Vagina (tissue), 2 donors: Measurements from ENCODE around the gene BRSK2. TPM values are rescaled to one million over a fixed set of nuclear protein-coding genes. Genes with fewer than 3 reads are reported as not detected.

Experiments used
- DNase-seq, 2 donors: peaks; one replicate each; pipeline ENCODE4 v3.0.0-alpha.2; 2017; ENCODE audit errors: extremely low spot score in 2 of 2
- H3K27ac ChIP-seq: fragments of 200-600 bp; sonication (generic); one replicate; pipeline ENCODE4 v1.5.1; 2019
- H3K27me3 ChIP-seq: fragments of 200-600 bp; sonication (generic); one replicate; pipeline ENCODE4 v1.5.1; 2019
- H3K36me3 ChIP-seq, 2 donors: fragments of 200-600 bp; sonication (generic); one replicate each; pipeline ENCODE4 v1.5.1; 2017 to 2019
- H3K4me1 ChIP-seq: fragments of 200-600 bp; sonication (generic); one replicate; pipeline ENCODE4 v1.5.1; 2019
- H3K4me3 ChIP-seq, 2 donors: fragments of 200-600 bp; sonication (generic); 1 replicate in 1 of 2; 2 replicates in 1 of 2; pipeline ENCODE4 v1.5.1; 2016 to 2019
- H3K9me3 ChIP-seq: fragments of 200-600 bp; sonication (generic); one replicate; pipeline ENCODE4 v1.5.1; 2019
- POLR2A ChIP-seq, 2 donors: fragments of 450-650 bp; IDR thresholded peaks; one replicate each; pipeline ENCODE4 v1.6.1; 2017; ENCODE audit warnings: antibody characterized with exemption in 2 of 2, mild to moderate bottlenecking in 2 of 2, moderate library complexity in 2 of 2
- POLR2AphosphoS5 ChIP-seq, 2 donors: sonication (generic); formaldehyde crosslinking; IDR thresholded peaks; one replicate each; pipeline ENCODE4 v1.9.0; 2017; ENCODE audit warnings: antibody characterized with exemption in 2 of 2, mild to moderate bottlenecking in 2 of 2, low read depth in 1 of 2; ENCODE audit not compliant: insufficient read depth in 1 of 2
- intact Hi-C: fragments of 100-400 bp; cut with DNase I; formaldehyde crosslinking; loops from one replicate; pipeline ENCODE4 v1.15.1; 2023
- total RNA-seq: library from RNA; depleted of rRNA; stranded (reverse); fragments of >200 nt; gene quantifications from one replicate; pipeline ENCODE4 v1.2.3, GENCODE V29; 2016
- TF ChIP-seq, protein P1 (sequence below), 3 experiments: fragments of 450-650 bp in 2 of 3; fragments of 200-600 bp in 1 of 3; sonication (generic) in 1 of 3; IDR thresholded peaks; one replicate each; pipeline ENCODE4 v1.5.1; 2017 to 2019; ENCODE audit warnings: antibody characterized with exemption in 3 of 3, mild to moderate bottlenecking in 2 of 3, moderate library complexity in 2 of 3

The BRSK2 gene
- total RNA-seq, 1 donor from 2014 or later = 3.9 TPM

DNA sequence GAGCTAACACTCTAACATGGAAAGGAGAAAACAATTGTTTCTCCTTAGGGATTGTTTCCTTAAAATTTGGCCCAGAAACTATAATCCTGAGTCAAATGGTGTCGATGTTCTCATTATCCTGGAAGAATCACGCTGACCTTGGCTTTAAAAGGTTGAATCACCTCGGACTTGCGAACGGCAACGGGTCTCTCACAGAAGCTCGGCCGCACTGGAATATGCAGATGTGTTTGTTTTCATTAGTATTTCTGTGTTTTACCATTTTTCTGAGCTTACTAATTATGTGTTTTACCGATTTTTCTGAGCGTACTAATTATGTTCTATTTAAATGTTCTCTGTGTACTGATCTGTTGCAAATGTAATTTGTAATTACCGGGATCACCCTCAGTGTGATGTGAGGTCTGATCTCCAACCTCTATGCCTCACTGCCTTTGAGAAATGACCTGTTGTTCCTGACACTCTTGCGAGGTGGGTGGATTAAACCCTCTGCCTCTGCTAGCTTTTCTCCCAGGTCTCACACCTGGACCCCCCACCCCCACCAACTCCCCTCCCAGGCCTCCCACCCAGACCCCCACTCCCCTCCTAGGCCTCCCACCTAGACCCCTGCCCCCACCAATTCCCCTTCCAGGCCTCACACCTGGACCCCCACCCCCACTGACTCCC, 38.3 kb upstream of the BRSK2 start:
- intact Hi-C loops = no loop called here
- Histone ChIP-seq H3K9me3 (no peaks in the 10 kb centered on the region), H3K27ac (no peak overlapping the region), H3K36me3 (no peaks in the 10 kb centered on the region), H3K4me3 (no peak overlapping the region), H3K27me3 (no peaks in the 10 kb centered on the region), H3K4me1 (no peaks in the 10 kb centered on the region)
- DNase-seq = no peak
- TF ChIP-seq POLR2A (IDR thresholded peaks at IDR 0.05) (no peak), POLR2AphosphoS5 (IDR thresholded peaks at IDR 0.05; ENCODE audit: insufficient read depth in 1 of 2, low read depth in 1 of 2) (no peak)
- TF ChIP-seq, protein P1, sequence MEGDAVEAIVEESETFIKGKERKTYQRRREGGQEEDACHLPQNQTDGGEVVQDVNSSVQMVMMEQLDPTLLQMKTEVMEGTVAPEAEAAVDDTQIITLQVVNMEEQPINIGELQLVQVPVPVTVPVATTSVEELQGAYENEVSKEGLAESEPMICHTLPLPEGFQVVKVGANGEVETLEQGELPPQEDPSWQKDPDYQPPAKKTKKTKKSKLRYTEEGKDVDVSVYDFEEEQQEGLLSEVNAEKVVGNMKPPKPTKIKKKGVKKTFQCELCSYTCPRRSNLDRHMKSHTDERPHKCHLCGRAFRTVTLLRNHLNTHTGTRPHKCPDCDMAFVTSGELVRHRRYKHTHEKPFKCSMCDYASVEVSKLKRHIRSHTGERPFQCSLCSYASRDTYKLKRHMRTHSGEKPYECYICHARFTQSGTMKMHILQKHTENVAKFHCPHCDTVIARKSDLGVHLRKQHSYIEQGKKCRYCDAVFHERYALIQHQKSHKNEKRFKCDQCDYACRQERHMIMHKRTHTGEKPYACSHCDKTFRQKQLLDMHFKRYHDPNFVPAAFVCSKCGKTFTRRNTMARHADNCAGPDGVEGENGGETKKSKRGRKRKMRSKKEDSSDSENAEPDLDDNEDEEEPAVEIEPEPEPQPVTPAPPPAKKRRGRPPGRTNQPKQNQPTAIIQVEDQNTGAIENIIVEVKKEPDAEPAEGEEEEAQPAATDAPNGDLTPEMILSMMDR (IDR thresholded peaks at IDR 0.05) = no peak

DNA sequence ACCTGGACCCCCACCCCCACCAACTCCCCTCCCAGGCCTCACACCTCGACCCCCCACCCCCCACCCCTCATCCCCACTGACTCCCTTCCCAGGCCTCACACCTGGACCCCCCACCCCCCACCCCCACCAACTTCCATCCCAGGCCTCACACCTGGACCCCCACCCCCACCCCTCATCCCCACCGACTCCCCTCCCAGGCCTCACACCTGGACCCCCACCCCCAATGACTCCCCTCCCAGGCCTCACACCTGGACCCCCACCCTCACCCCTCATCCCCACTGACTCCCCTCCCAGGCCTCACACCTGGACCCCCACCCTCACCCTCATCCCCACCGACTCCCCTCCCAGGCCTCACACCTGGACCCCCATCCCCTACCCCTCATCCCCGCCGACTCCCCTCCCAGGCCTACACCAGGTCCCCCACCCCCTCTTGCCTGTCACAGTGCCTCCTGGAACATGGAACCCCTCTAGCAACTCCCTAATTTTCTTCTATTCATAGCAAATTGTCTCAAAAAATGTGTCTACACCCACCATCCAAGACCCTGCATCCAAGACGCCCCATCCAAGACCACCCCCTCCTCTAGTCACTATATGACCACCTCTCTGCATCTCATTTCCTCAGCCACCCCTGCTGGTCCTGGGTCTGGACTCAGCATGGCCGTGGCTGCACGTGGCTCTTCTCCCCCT, 36.9 kb upstream of the BRSK2 start:
- no peak for DNase-seq
- no peaks in the 10 kb centered on the region for H3K4me1 ChIP-seq
- TF ChIP-seq, protein P1 (IDR thresholded peaks at IDR 0.05) = no peak
- TF ChIP-seq POLR2AphosphoS5 (IDR thresholded peaks at IDR 0.05; ENCODE audit: insufficient read depth in 1 of 2, low read depth in 1 of 2) (no peak), POLR2A (IDR thresholded peaks at IDR 0.05) (no peak)
- no peaks in the 10 kb centered on the region for H3K36me3 ChIP-seq
- intact Hi-C loops = no loop called here
- no peaks in the 10 kb centered on the region for H3K9me3 ChIP-seq
- no peak overlapping the region for H3K27ac ChIP-seq
- no peaks in the 10 kb centered on the region for H3K27me3 ChIP-seq
- H3K4me3 ChIP-seq = no peak overlapping the region

DNA sequence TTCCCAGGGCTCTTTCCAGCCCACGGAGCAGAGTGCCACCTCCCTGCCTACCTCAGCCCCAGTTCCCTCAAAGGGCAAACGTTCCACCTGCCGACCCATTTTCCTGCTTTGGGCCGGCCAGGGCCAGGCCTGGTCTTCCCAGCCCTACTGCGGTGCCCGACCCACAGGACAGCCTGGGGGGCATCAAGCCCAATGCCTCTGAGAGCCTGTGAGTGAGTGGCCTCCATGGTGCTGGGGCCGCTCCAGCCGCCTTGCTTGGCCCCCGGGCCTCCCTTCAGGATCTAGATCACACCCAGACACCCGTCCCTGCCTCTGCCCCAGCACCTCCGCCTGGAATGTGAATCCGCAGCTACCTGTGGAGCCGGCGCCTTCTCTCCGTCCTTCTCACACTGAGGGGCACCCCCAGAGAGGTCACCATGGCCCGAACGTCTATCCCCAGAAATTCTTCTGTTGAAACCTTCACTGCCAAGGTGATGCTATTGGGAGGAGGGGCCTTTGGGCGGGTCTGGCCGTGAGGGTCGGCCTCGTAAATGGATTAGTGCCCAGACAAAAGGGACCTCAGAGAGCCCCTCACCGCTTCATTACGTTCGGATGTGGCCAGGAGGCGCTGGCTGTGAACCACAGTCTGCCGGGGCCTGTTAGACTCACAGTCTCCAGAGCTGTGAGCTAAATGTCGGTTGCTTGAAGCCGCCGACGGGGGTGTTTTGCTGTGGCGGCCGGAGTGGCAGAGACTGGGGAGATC, 36.2 kb upstream of the BRSK2 start:
- Histone ChIP-seq H3K27me3 (no peaks in the 10 kb centered on the region), H3K4me3 (no peak overlapping the region), H3K36me3 (no peaks in the 10 kb centered on the region), H3K4me1 (no peaks in the 10 kb centered on the region), H3K27ac (no peak overlapping the region), H3K9me3 (no peaks in the 10 kb centered on the region)
- no peak for DNase-seq
- intact Hi-C loops = no loop called here
- TF ChIP-seq POLR2AphosphoS5 (IDR thresholded peaks at IDR 0.05; ENCODE audit: insufficient read depth in 1 of 2, low read depth in 1 of 2) (no peak), POLR2A (IDR thresholded peaks at IDR 0.05) (no peak)
- TF ChIP-seq, protein P1 (IDR thresholded peaks at IDR 0.05) = no peak

DNA sequence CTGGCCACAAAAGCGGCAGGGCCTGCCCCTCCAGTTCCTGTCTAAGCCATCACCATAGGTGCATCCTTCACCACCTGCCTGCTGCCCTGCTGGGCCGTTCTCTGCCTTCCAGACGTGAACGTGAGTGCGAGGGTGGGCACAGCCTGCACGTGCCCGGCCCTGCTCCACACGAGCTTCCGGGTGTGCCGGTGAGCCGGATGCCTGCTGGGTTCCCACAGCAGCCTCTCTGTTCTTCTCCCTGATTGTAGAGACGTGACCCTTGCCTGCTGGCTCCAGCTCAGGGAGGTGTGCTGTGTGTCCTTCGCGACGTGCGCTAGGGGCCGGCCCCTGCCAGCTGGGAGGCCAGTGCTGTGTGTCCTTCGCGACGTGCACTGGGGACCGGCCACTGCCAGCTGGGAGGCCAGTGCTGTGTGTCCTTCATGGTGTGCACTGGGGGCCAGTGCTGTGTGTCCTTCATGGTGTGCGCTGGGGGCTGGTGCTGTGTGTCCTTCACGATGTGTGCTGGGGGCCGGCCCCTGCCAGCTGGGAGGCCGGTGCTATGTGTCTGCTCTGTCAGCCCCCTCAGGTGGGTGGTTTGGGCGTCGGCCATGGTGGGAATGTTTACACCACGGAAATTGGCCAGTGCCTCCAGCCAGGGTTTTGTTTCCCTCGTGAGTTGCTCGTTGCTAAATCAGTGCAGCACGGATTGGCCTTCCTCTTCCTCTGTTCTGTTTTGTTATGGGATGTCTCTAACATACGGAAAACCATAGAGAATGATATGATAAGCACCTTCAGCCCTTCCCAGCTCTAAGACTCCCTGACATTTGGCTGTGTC, 35.4 kb upstream of the BRSK2 start:
- TF ChIP-seq POLR2A (IDR thresholded peaks at IDR 0.05) = no peak
- TF ChIP-seq, protein P1 (IDR thresholded peaks at IDR 0.05) = no peak
- TF ChIP-seq POLR2AphosphoS5 (IDR thresholded peaks at IDR 0.05; ENCODE audit: insufficient read depth in 1 of 2, low read depth in 1 of 2) = no peak

More for the DNA sequence above, 35.4 kb upstream of the BRSK2 start:
- no peaks in the 10 kb centered on the region for H3K4me1 ChIP-seq
- no peak for DNase-seq
- H3K36me3 ChIP-seq = no peaks in the 10 kb centered on the region
- no peaks in the 10 kb centered on the region for H3K27me3 ChIP-seq
- intact Hi-C loops = no loop called here
- H3K4me3 ChIP-seq = no peak overlapping the region
- H3K9me3 ChIP-seq = no peaks in the 10 kb centered on the region
- H3K27ac ChIP-seq = no peak overlapping the region
